GM20000 (cell line): ENCODE measurements around the gene TOB1.

Experiments
- DNase-seq: peaks from one replicate; pipeline ENCODE4 v3.0.0; 2012; ENCODE audit warnings: low spot score
- TF ChIP-seq, protein P1 (sequence below): IDR thresholded peaks from 2 replicates; pipeline ENCODE4 v1.5.1; 2012; ENCODE audit warnings: mild to moderate bottlenecking, control low read depth; ENCODE audit errors: extremely low read depth, missing control alignments

The TOB1 gene

DNA sequence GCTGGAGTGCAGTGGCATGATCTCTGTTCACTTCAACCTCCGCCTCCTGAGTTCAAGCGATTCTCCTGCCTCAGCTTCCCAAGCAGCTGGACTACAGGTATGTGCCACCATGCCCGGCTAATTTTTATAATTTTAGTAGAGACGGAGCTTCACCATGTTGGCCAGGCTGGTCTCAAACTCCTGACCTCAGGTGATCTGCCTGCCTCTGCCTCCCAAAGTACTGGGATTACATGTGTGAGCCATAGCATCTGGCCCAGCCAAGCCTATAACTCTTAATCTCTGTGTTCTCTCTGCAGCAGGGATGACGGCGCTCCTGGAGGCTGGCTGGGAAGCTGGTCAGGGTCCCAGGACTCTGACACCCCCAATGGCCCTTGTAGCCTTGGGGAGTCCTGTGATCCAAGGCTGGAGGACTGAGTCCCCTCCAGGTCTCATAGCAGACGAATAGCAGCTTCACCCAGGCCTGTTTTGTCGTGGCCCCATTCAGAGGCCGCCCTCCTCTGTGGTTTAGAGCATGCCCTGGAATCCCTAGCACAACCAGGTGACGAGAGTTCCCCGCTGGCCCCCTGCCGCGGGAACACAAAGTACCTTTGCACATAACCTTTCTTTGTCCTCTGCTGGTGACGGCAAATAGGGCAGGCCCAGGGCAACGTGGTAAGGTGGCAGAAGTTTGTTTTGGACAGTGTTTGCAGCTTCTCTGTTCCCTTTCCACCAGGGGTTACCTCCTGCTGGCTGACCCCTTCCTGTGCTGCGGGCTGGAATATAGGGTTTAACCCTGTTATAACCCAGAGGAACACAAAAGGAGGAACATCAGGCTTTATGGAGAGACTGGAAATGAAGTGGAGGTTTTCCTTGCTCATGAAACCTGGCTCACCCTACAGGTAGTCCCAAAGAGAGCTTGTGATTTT is 43.0 kb upstream of the TOB1 start:
- no peak for DNase-seq

DNA sequence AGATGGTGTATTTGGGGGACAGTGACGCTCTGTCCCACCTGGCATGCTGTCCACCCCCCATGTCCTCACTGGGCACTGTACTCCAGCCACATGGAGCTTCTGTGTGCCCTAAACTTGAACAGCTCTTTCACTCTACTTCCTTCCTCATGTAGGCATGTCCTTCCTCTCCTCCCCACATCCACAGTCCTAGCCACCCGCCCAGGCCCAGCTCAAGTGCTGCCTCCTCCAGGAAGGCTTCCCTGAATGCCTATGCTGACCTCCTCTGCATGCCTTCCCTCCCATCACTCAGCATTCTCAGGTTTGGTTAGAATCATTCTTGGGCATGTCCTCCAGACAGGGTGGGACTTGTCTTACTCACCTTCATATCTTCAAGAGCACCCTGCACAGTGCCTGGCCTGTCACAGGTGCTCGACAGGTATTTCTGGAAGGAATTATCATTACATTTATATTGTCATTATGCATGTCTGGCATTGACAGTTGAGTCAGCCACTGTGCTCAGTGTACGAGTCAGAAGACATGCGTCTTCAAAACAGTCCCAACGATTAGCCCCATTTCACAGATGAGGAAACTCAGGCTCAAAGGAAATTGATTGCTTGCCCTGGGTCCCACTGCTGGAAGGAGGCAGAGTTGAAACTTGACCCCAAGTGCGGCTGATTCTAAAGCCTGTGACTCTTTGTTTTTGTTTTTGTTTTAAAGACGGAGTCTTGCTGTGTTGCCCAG is 42.1 kb upstream of the TOB1 start:
- TF ChIP-seq, protein P1, sequence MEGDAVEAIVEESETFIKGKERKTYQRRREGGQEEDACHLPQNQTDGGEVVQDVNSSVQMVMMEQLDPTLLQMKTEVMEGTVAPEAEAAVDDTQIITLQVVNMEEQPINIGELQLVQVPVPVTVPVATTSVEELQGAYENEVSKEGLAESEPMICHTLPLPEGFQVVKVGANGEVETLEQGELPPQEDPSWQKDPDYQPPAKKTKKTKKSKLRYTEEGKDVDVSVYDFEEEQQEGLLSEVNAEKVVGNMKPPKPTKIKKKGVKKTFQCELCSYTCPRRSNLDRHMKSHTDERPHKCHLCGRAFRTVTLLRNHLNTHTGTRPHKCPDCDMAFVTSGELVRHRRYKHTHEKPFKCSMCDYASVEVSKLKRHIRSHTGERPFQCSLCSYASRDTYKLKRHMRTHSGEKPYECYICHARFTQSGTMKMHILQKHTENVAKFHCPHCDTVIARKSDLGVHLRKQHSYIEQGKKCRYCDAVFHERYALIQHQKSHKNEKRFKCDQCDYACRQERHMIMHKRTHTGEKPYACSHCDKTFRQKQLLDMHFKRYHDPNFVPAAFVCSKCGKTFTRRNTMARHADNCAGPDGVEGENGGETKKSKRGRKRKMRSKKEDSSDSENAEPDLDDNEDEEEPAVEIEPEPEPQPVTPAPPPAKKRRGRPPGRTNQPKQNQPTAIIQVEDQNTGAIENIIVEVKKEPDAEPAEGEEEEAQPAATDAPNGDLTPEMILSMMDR = no peak
- DNase-seq = no peak

More for the DNA sequence above, 43.0 kb upstream of the TOB1 start:
- TF ChIP-seq, protein P1 = no peak

DNA sequence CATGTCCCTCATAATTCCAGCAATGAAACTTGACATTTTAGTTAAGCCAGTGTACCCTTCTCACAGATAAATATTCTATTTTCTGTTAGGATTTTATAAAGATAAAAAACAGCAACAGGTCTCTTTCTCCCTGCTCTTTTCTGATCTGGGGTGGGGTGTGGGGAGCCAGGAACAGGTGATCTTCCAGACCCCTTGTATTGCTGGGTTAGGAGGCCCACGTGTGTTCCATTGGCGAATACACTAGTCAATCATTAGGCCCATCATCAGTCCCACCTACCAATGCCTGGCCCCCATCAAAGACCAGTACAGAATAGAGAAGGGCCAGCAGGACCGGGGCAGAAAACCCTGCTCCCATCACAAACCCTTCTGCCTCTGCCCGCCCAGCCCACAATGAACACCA is 40.3 kb upstream of the TOB1 start:
- DNase-seq = no peak
- TF ChIP-seq, protein P1 = no peak

GRCh38 chr17:50905460-50905803 is 39.3 kb upstream of the TOB1 start:
- no peak for DNase-seq
- TF ChIP-seq, protein P1 = no peak

DNA sequence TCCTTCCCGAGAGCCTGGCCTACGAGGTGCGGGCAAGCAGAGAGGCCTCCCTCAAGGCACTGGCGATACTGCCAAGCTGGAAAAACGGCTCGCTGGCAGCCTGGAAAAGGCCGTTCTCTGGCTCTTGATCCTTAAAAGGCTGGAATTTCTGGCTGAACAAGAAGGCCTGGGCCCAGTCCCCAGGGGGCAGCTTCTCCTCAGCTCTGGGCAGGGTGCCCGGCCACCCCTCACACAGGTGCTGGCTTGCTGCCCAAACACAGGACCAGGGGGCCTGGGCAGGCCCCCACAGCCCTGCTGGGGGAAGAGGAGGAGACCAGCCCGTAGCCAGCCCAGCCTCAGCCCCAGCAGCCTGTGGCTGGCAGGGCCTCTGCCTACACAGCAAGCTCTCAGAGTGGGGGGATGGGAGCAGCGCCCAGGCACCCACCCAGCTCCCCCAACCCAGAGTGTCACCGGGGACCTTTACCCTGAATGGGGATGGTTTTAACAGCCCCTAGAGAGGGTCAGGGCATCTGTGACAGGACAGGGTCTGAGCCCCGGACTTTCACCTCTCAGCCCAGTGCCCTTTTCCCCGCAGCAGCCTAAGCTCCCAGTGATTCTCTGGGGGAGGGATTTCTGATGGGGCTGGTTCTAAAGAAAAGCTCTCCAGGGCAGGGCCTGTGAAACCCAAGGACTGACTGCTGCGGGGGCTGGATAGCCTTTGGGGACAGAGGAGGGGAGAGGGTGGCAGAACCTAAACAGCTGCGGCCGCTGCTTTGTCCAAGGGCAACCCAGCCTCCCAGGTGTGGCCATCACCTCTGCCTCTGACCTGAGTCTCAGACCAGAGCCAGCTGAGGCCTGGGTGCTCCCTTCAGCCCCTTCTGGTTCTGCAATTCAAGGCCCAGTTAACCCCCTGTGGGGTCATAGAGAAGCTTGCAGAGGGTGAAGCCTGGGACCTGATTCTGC is 38.6 kb upstream of the TOB1 start:
- no peak for DNase-seq
- TF ChIP-seq, protein P1 = no peak

DNA sequence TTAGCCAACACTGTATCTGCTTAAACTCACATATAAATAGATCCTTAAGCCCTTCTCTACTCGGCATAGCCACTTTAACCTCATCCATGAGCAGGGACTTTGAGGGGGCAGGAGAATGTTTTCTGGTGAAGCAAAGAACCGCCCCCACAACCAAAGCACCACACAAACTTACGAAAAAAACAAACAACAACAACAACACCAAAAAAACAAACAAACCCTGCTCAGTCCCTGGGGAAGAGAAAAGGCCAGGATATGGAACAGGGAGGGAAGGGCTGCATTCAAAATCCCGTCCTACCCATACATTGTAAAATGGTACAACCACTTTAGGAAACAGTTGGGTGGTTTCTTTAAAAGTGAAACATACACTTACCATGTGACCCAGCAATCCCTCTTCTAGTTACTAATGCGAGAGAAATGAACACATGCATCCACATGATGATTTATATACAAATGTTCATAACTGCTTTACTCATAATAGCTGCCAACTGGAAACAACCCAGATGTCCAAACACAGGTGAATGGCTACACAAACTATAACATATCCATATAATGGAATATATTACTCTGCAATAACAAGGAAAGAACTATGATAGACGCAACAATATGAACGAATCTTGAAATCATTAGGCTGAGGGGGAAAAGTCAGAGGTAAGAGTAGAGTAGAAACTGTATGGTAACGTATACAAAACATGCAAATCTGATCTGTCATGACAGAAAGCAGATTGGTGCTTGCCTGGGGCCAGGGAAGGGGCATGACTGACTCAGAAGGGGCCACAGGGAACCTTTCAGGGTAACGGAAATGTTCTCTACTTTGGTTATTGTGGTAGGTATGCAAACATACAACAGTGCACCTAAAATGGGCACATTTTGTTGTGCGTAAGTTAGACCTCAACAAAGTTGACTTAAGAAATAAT is 37.7 kb upstream of the TOB1 start:
- no peak for DNase-seq
- TF ChIP-seq, protein P1 = no peak
